SK-N-MC (cell line): Measurements from ENCODE around the gene GSTCD.

ENCODE experiments used
- EZH2 ChIP-seq: fragments of 200-600 bp; sonication (generic); IDR thresholded peaks from one replicate; pipeline ENCODE4 v1.6.1; 2017; ENCODE audit warnings: antibody characterized with exemption
- POLR2AphosphoS5 ChIP-seq: IDR thresholded peaks from 2 replicates; pipeline ENCODE4 v1.6.1; 2012; ENCODE audit warnings: mild to moderate bottlenecking, low read depth, low read length, borderline replicate concordance

DNA sequence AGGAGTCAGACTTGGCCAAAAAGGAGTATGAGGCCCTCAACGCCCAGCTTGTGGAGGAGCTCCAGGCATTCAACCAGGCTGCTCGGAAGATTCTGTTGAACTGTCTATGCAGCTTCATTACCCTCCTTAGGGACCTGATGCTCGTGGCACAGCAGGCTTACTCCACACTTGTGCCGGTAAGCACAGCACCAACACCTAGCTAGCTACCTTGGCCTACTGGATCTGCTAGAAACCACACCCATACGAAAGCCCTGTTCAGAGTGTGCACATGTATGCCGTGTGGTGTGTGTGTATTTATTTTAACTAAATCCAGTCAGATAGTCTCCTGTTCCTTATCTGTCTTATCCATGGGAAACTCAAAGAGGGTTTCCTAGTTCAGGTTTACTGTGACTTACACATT is 49.4 kb upstream of the GSTCD start:
- TF ChIP-seq EZH2 (no peak), POLR2AphosphoS5 (no peak)
